Heart left ventricle (tissue), 16 donors: ENCODE results near the gene CDH3. TPM values are rescaled to one million over a fixed set of nuclear protein-coding genes. Genes with fewer than 3 reads are reported as not detected.
A peak's percentile ranks its signal among the peaks of the same experiment; 100 is the strongest.
"Not testable (repeated sequence)": the region's sequence is repeated elsewhere in the genome, so short reads cannot be mapped to it uniquely, and the experiment has no call there.

ENCODE experiments used
- ATAC-seq, 4 donors: fragments of 200-7000 bp; cut with Tn5 transposase; one replicate each; pipeline ENCODE4 v1.9.1; 2020 to 2022; ENCODE audit warnings: moderate library complexity in 4 of 4, mild to moderate bottlenecking in 3 of 4, moderate number of reproducible peaks in 1 of 4
- DNase-seq, 5 donors: peaks; one replicate each; pipeline ENCODE4 v3.0.0-alpha.2; 2020
- H3K27ac ChIP-seq, 12 donors: fragments of 200-600 bp; sonication (generic) in 4 of 12; one replicate each; pipeline versions ENCODE4 v1.5.0 to v1.8.0; 2016 to 2022; ENCODE audit warnings: mild to moderate bottlenecking in 2 of 12
- H3K27me3 ChIP-seq, 9 donors: fragments of 200-600 bp; sonication (generic) in 2 of 9; one replicate each; pipeline versions ENCODE4 v1.5.1 to v1.8.0; 2016 to 2022; ENCODE audit warnings: mild to moderate bottlenecking in 3 of 9
- H3K36me3 ChIP-seq, 9 donors: fragments of 200-600 bp; sonication (generic) in 2 of 9; one replicate each; pipeline versions ENCODE4 v1.5.0 to v1.8.0; 2018 to 2022; ENCODE audit warnings: mild to moderate bottlenecking in 2 of 9
- H3K4me1 ChIP-seq, 12 donors: fragments of 200-600 bp; sonication (generic) in 4 of 12; one replicate each; pipeline versions ENCODE4 v1.5.0 to v1.8.0; 2016 to 2022; ENCODE audit warnings: mild to moderate bottlenecking in 3 of 12
- H3K4me3 ChIP-seq, 12 donors: fragments of 200-600 bp; sonication (generic) in 4 of 12; one replicate each; pipeline versions ENCODE4 v1.5.0 to v1.8.0; 2017 to 2022; ENCODE audit warnings: mild to moderate bottlenecking in 9 of 12, moderate library complexity in 4 of 12
- H3K9me3 ChIP-seq, 12 donors: fragments of 200-600 bp; sonication (generic) in 4 of 12; one replicate each; pipeline versions ENCODE4 v1.5.0 to v1.8.0; 2016 to 2022; ENCODE audit warnings: mild to moderate bottlenecking in 1 of 12
- CTCF ChIP-seq, 12 donors: fragments of 200-600 bp; sonication (generic) in 4 of 12; IDR thresholded peaks; one replicate each; pipeline versions ENCODE4 v1.5.0 to v1.8.0; 2018 to 2022; ENCODE audit warnings: antibody characterized with exemption in 12 of 12, mild to moderate bottlenecking in 5 of 12
- POLR2A ChIP-seq, 2 donors: fragments of 450-650 bp; IDR thresholded peaks; one replicate each; pipeline ENCODE4 v1.6.1; 2017; ENCODE audit warnings: antibody characterized with exemption in 2 of 2, mild to moderate bottlenecking in 2 of 2, moderate library complexity in 2 of 2
- WGBS, 4 donors: extraction: QIAGEN DNeasy Blood & Tissue Kit in 2 of 4; methylation state at CpG; one replicate each; pipeline versions ENCODE4 v1.1.5 to v1.1.7; 2013 to 2018; 5-methylcytosine and 5-hydroxymethylcytosine counted together
- intact Hi-C, 10 donors: fragments of 100-400 bp; cut with DNase I; formaldehyde crosslinking; loops; one replicate each; pipeline versions ENCODE4 v1.11.1 to v1.14.2; 2022
- polyA plus RNA-seq, 2 donors: library from polyadenylated mRNA; stranded (reverse); fragments of 200-250 nt; gene quantifications; one replicate each; pipeline ENCODE4 v1.2.3, GENCODE V29; 2013
- total RNA-seq, 9 donors: library from RNA; depleted of rRNA in 2 of 9; stranded (reverse); fragments of >200 nt in 2 of 9; fragmentation: NEBNext Ultra II Directional in 3 of 9; extraction: Animal tissue kit (Norgen Biotek cat#: 25700) in 3 of 9; gene quantifications; one replicate each; pipeline versions ENCODE4 v1.1.0 to v1.2.4, GENCODE V29; 2016 to 2023
- donor health status: ischemic (EF 13 %, LVEDD 7.1; RV severe dilation, severe dysfunction).
- donor health status: healthy with polysubstance abuse.
- donor health status: DM: no; HTN: yes; CAD: no.
- donor health status: DM: no; HTN: no; CAD: no.
- donor health status: ischemic (EF 25% LVEDD 6.9; RV normal size, moderate dysfunction).
- donor health status: ischemic (EF 25% LVEDD 5.7; RV mildly dilated, moderate dysfunction).
- donor health status: healthy.
- donor health status: DM: yes; HTN: yes; CAD: no.
- donor health status: ischemic (EF 35%, LVEDD 5.7; RV mildly dilated, moderate dysfunction).
- donor health status: nonischemic (EF 11% LVEDD 7.7; RV severe dilation, severe dysfunction).
- donor health status: DM: yes; HTN: yes; CAD: no.
- donor health status: PGD.
- donor health status: ischemic (EF 29% LVEDD 5.4; RV normal size, mild dysfunction).
- donor health status: nonischemic (EF 23%, LVEDD 6.1; RV moderate dilation, normal function).

CDH3 gene
- total and polyA plus RNA-seq, 11 donors: 0.01 to 3.8 TPM; not detected in 9

GRCh38 chr16:68711421-68712139, 66.5 kb downstream of the CDH3 start:
- H3K9me3 ChIP-seq: no peaks in the 10 kb centered on the region
- DNase-seq: peak in 2 of 5 donors; percentile 20 to 60

GRCh38 chr16:68713361-68713760, 68.3 kb downstream of the CDH3 start:
- intact Hi-C loops: no loop called here
- Histone ChIP-seq H3K27ac (no peak overlapping the region), H3K36me3 (no peaks in the 10 kb centered on the region), H3K4me1 (no peaks in the 10 kb centered on the region), H3K27me3 (peaks cover 0 to 16% (median 3%) of the 10 kb centered on the region in 9 donors), H3K4me3 (no peak overlapping the region), H3K9me3 (peaks cover 0 to 12% (median 0%) of the 10 kb centered on the region in 12 donors)
- WGBS, 4 donors: 35 to 40% (median 38%) methylated on average over 6 of the region's 6 CpGs
- TF ChIP-seq CTCF (IDR thresholded peaks at IDR 0.05): no peak
- no peak for TF ChIP-seq POLR2A (IDR thresholded peaks at IDR 0.05)
- DNase-seq (no peak), ATAC-seq (no peak)

More at GRCh38 chr16:68711421-68712139, 66.5 kb downstream of the CDH3 start:
- H3K36me3 ChIP-seq: no peaks in the 10 kb centered on the region
- no peaks in the 10 kb centered on the region for H3K4me1 ChIP-seq
- peaks cover 0 to 16% (median 3%) of the 10 kb centered on the region in 9 donors for H3K27me3 ChIP-seq
- H3K27ac ChIP-seq: no peak overlapping the region
- no peak overlapping the region for H3K4me3 ChIP-seq
- WGBS, 4 donors: 46 to 60% (median 54%) methylated on average over 14 of the region's 14 CpGs
- peak in 1 of 4 donors; percentile 52 for ATAC-seq
- intact Hi-C loops: no loop called here
- TF ChIP-seq POLR2A (IDR thresholded peaks at IDR 0.05) (no peak), CTCF (IDR thresholded peaks at IDR 0.05) (no peak)

- Histone ChIP-seq H3K27me3 (peaks cover 0 to 8% (median 0%) of the 10 kb centered on the region in 9 donors), H3K36me3 (no peaks in the 10 kb centered on the region), H3K4me3 (no peak overlapping the region), H3K9me3 (peaks cover 0 to 12% (median 0%) of the 10 kb centered on the region in 12 donors), H3K4me1 (no peaks in the 10 kb centered on the region), H3K27ac (no peak overlapping the region)
- WGBS, 4 donors: 65 to 78% (median 73%) methylated on average over 5 of the region's 5 CpGs
- no peak for DNase-seq
- intact Hi-C loops: no loop called here
- TF ChIP-seq CTCF (IDR thresholded peaks at IDR 0.05) (no peak), POLR2A (IDR thresholded peaks at IDR 0.05) (no peak)
- no peak for ATAC-seq
Measured at GRCh38 chr16:68715471-68715870, 70.4 kb downstream of the CDH3 start.

GRCh38 chr16:68716516-68716915, 71.4 kb downstream of the CDH3 start:
- WGBS, 4 donors: 67 to 85% (median 73%) methylated on average over 4 of the region's 4 CpGs
- H3K4me1 ChIP-seq, H3K36me3 ChIP-seq, intact Hi-C loops, H3K4me3 ChIP-seq, H3K27me3 ChIP-seq, DNase-seq, H3K27ac ChIP-seq, ATAC-seq: not testable (repeated sequence)
- H3K9me3 ChIP-seq: peaks cover 0 to 12% (median 0%) of the 10 kb centered on the region in 12 donors
